Fibroblast of gingiva (primary cell): ENCODE data around the gene ARMC12.

ENCODE experiments used
- DNase-seq: peaks from one replicate; pipeline ENCODE4 v3.0.0-alpha.2; 2011; ENCODE audit warnings: low read depth

Gene ARMC12

GRCh38 chr6:35735452-35735851, 1.4 kb upstream of the ARMC12 start:
- no peak for DNase-seq

GRCh38 chr6:35736253-35736894, 458 bp upstream of the ARMC12 start:
- DNase-seq = peak; percentile 47

GRCh38 chr6:35737413-35738211, 780 bp downstream of the ARMC12 start:
- peak; percentile 82 for DNase-seq

GRCh38 chr6:35739645-35740524, 3.1 kb downstream of the ARMC12 start:
- DNase-seq = no peak

GRCh38 chr6:35742842-35743241, 6.0 kb downstream of the ARMC12 start:
- DNase-seq = no peak

GRCh38 chr6:35745509-35745908, 8.7 kb downstream of the ARMC12 start:
- no peak for DNase-seq

GRCh38 chr6:35746516-35746915, 9.7 kb downstream of the ARMC12 start:
- no peak for DNase-seq

GRCh38 chr6:35747877-35748276, 11.0 kb downstream of the ARMC12 start:
- no peak for DNase-seq

GRCh38 chr6:35750557-35750956, 13.7 kb downstream of the ARMC12 start:
- no peak for DNase-seq

- no peak for DNase-seq
Measured at GRCh38 chr6:35751594-35751993, 14.8 kb downstream of the ARMC12 start.

GRCh38 chr6:35752330-35752729, 15.5 kb downstream of the ARMC12 start:
- no peak for DNase-seq

GRCh38 chr6:35754452-35755277, 17.8 kb downstream of the ARMC12 start:
- peak; percentile 34 for DNase-seq

- DNase-seq = no peak
Measured at GRCh38 chr6:35755278-35755924, 18.6 kb downstream of the ARMC12 start.

- DNase-seq = peak; percentile 14
Measured at GRCh38 chr6:35757456-35758123, 20.8 kb downstream of the ARMC12 start.

- DNase-seq = no peak
Measured at GRCh38 chr6:35759426-35759825, 22.6 kb downstream of the ARMC12 start.

GRCh38 chr6:35765739-35766138, 28.9 kb downstream of the ARMC12 start:
- DNase-seq = no peak

GRCh38 chr6:35769211-35769610, 32.4 kb downstream of the ARMC12 start:
- no peak for DNase-seq

- no peak for DNase-seq
Measured at GRCh38 chr6:35771343-35771627, 34.5 kb downstream of the ARMC12 start.

GRCh38 chr6:35774116-35774794, 37.4 kb downstream of the ARMC12 start:
- DNase-seq = no peak

GRCh38 chr6:35775031-35775430, 38.2 kb downstream of the ARMC12 start:
- DNase-seq = no peak
